DND-41 (cell line): ENCODE data around the gene GRM4.

Source experiments
- ATAC-seq: fragments of 200-7000 bp; cut with Tn5 transposase; 3 replicates; pipeline ENCODE4 v1.9.1; 2021; ENCODE audit warnings: low read depth; ENCODE audit not compliant: insufficient read depth
- DNase-seq: peaks from one replicate; pipeline ENCODE4 v3.0.0-alpha.2; 2020
- H2AFZ ChIP-seq: 2 replicates; pipeline ENCODE4 v1.6.0; 2012; ENCODE audit warnings: low read depth, low read length
- H3K27ac ChIP-seq: 2 replicates; pipeline ENCODE4 v1.5.1; 2012; ENCODE audit warnings: low read length, inconsistent platforms
- H3K27me3 ChIP-seq: fragments of 200-600 bp; sonication (generic); 2 replicates; pipeline ENCODE4 v1.6.0; 2012; ENCODE audit warnings: low read length, mild to moderate bottlenecking, inconsistent platforms; ENCODE audit not compliant: insufficient read depth, poor library complexity
- H3K36me3 ChIP-seq: 2 replicates; pipeline ENCODE4 v1.5.1; 2012; ENCODE audit warnings: low read length, inconsistent platforms; ENCODE audit not compliant: insufficient read depth
- H3K4me1 ChIP-seq: 2 replicates; pipeline ENCODE4 v1.5.1; 2012; ENCODE audit warnings: mild to moderate bottlenecking, low read length; ENCODE audit not compliant: insufficient read depth
- H3K4me2 ChIP-seq: 2 replicates; pipeline ENCODE4 v1.6.0; 2012; ENCODE audit warnings: mild to moderate bottlenecking, moderate library complexity, low read length, inconsistent platforms; ENCODE audit not compliant: insufficient read depth
- H3K4me3 ChIP-seq, 2 experiments: fragments of 200-600 bp in 1 of 2; shearing (Covaris generic) in 1 of 2; 2 replicates each; pipeline ENCODE4 v1.5.1; 2012 to 2016; ENCODE audit warnings: inconsistent platforms in 2 of 2, low read length in 2 of 2, mild to moderate bottlenecking in 2 of 2, low read depth in 1 of 2, moderate library complexity in 1 of 2
- H3K79me2 ChIP-seq: 2 replicates; pipeline ENCODE4 v1.6.0; 2012; ENCODE audit warnings: low read length, inconsistent platforms; ENCODE audit not compliant: insufficient read depth
- H3K9ac ChIP-seq: 2 replicates; pipeline ENCODE4 v1.6.0; 2012; ENCODE audit warnings: low read depth, mild to moderate bottlenecking, inconsistent platforms, low read length, moderate library complexity
- H3K9me3 ChIP-seq: 2 replicates; pipeline ENCODE4 v1.5.1; 2012; ENCODE audit warnings: low read length, moderate library complexity, mild to moderate bottlenecking, inconsistent platforms; ENCODE audit not compliant: insufficient read depth, severe bottlenecking
- H4K20me1 ChIP-seq: 2 replicates; pipeline ENCODE4 v1.6.0; 2012; ENCODE audit warnings: low read length; ENCODE audit not compliant: insufficient read depth
- EZH2 ChIP-seq: IDR thresholded peaks from 3 replicates; pipeline ENCODE4 v1.6.1; 2012; ENCODE audit warnings: borderline replicate concordance, low read depth, mild to moderate bottlenecking, moderate library complexity, low read length, inconsistent platforms; ENCODE audit not compliant: severe bottlenecking
- TF ChIP-seq, protein P1 (sequence below): IDR thresholded peaks from 2 replicates; pipeline ENCODE4 v1.5.1; 2012; ENCODE audit warnings: borderline replicate concordance, low read length, moderate library complexity, mild to moderate bottlenecking; ENCODE audit not compliant: poor library complexity, severe bottlenecking; ENCODE audit errors: extremely low read depth

Gene GRM4

DNA sequence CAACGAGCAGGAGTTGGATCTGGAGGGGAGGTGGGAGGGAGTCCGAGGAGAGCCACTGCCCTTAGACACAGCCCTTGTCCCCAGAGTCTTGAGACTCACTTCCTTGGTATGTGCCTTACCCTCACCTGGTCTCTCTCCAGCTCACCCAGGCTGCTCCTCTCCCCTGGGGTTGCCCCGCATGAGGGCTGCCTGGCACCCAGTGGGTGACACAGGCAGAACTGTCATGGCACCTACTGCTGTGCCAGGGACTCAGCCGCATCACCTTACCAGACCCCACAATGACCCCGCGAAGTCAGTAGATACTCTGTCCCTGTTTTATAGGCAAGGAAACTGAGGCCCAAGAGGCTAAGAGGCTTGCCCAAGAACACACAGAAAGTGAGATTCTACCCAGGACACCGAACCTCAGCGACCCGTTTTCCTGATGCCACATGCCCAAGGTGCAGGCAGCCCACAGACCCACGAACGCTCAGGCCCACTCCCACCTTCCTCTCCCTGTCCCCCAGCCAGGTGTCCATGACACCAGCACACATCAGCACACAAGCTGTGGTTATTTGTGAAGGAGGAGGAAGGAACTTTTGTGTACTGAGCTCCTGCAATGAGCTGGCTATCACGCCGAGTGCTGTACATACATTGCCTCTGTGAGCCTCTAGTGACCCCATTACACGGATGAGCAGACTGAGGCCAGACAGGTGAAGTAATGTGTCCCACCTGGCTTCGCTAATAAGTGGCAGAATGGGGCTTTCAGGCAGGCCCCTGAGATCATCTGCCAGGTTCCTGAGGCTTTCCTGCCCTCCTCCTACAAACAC, 168.1 kb downstream of the GRM4 start:
- TF ChIP-seq, protein P1, sequence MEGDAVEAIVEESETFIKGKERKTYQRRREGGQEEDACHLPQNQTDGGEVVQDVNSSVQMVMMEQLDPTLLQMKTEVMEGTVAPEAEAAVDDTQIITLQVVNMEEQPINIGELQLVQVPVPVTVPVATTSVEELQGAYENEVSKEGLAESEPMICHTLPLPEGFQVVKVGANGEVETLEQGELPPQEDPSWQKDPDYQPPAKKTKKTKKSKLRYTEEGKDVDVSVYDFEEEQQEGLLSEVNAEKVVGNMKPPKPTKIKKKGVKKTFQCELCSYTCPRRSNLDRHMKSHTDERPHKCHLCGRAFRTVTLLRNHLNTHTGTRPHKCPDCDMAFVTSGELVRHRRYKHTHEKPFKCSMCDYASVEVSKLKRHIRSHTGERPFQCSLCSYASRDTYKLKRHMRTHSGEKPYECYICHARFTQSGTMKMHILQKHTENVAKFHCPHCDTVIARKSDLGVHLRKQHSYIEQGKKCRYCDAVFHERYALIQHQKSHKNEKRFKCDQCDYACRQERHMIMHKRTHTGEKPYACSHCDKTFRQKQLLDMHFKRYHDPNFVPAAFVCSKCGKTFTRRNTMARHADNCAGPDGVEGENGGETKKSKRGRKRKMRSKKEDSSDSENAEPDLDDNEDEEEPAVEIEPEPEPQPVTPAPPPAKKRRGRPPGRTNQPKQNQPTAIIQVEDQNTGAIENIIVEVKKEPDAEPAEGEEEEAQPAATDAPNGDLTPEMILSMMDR, result no peak
- TF ChIP-seq EZH2, result no peak
- ATAC-seq, result no peak
- peaks cover 17% of the 10 kb centered on the region for H3K27me3 ChIP-seq

DNA sequence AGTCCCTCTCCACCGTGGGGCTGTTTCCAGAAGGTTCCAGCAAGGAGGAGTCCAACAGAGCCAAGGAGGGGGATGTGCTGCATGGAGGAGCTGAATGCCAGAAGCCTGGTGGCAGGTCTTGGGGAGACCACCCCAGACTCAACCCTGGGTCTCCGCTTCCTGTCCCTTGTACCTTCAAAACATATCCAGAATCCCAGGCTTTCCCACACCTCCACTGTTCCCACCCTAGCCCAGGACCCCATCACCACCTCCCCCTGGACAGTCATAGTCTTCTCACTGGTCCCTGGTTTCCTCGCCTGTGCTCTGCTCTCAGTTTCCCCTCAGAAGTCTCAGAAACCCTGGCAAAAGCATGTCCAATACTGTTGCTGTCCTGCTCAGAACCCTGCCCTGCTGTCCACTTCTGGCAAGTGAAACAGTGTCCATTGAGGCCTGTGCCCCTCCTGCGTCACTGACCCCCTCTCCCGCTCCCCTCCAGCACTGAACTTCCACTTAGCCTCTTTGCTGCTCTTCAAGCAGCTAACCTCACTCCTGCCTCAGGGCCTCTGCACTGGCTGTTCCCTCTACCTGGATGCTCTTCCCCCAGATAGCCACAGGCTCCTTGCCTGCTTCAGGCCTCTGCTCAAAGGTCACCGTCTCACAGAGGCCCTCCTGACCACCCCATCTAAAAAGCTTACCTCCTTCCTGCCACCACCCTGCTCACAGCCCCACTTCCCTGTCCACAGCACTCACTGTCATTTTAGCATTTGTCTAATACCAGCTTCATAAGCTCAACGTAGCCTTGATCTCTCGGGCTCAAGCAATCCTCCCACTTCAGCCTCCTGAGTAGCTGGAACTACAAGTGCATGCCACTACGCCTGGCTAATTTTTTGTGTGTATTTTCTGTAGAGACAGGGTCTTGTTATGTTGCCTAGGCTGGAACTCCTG, 169.2 kb downstream of the GRM4 start:
- H3K4me3 ChIP-seq, result no peak overlapping the region
- H3K27ac ChIP-seq, result no peak overlapping the region
- no peak overlapping the region for H3K4me2 ChIP-seq
- peaks cover 17% of the 10 kb centered on the region for H3K27me3 ChIP-seq
- no peak for ATAC-seq
- no peaks in the 10 kb centered on the region for H3K9me3 ChIP-seq
- no peaks in the 10 kb centered on the region for H3K4me1 ChIP-seq
- no peak overlapping the region for H2AFZ ChIP-seq
- H4K20me1 ChIP-seq, result peaks cover 10% of the 10 kb centered on the region
- no peak for DNase-seq
- no peak overlapping the region for H3K9ac ChIP-seq
- no peaks in the 10 kb centered on the region for H3K79me2 ChIP-seq
- H3K36me3 ChIP-seq, result no peaks in the 10 kb centered on the region
- TF ChIP-seq EZH2, result no peak

More for the DNA sequence above, 168.1 kb downstream of the GRM4 start:
- DNase-seq, result no peak
- Histone ChIP-seq H3K9ac (no peak overlapping the region), H3K9me3 (no peaks in the 10 kb centered on the region), H3K27ac (no peak overlapping the region), H3K4me1 (no peaks in the 10 kb centered on the region), H4K20me1 (peaks cover 10% of the 10 kb centered on the region), H3K36me3 (no peaks in the 10 kb centered on the region), H3K4me3 (no peak overlapping the region), H2AFZ (no peak overlapping the region), H3K4me2 (no peak overlapping the region), H3K79me2 (no peaks in the 10 kb centered on the region)

DNA sequence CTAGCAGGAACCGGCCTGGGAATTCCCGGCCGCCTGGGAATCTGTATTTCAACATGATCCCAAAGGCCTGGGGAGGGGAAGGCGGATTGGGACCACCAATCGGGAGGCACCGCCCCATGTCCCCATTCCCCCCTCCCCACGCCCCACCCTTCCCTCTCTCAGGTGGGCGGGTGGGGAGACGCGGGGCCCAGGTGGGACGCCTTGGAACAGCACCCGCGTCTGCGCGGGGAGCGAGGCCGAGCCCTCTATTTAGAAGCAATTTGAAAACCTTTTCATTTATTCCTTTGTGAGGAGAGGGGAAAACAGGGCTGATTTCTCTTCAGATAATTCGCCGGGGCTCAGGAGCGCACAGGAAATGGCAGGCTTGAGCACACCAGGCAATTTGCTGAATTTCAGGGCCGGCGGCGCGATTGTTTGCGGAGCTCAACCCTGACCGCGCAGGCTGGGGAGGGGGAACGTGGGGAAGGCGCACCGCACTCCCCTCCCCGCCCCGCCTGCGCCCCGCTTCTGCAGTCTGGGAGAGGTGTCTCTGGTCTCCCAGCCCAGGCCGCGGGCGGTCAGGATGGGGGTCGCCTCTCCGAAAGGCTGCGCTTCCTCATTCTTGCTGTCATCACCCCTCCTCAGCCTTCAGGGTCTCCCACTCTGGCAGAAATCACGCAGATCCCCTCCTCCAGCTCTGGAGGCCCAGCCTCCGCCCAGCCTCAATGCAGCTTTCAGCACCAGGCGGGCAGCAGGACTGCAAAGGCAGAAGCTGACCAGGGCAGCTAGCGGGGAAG, 170.0 kb downstream of the GRM4 start:
- ATAC-seq, result no peak
- Histone ChIP-seq H2AFZ (no peak overlapping the region), H4K20me1 (peaks cover 10% of the 10 kb centered on the region), H3K27ac (no peak overlapping the region), H3K27me3 (peaks cover 17% of the 10 kb centered on the region), H3K9me3 (no peaks in the 10 kb centered on the region), H3K4me3 (no peak overlapping the region), H3K4me2 (no peak overlapping the region), H3K4me1 (no peaks in the 10 kb centered on the region), H3K36me3 (no peaks in the 10 kb centered on the region), H3K79me2 (no peaks in the 10 kb centered on the region), H3K9ac (no peak overlapping the region)
- TF ChIP-seq, protein P1, result no peak
- no peak for TF ChIP-seq EZH2
- no peak for DNase-seq
